CD4-positive, CD25-positive, alpha-beta regulatory T cell (primary cell): Measurements from ENCODE around the gene ADM2. TPM values are rescaled to one million over a fixed set of nuclear protein-coding genes. Genes with fewer than 3 reads are reported as not detected.
A peak's percentile ranks its signal among the peaks of the same experiment; 100 is the strongest.
"Not testable (repeated sequence)": the region's sequence is repeated elsewhere in the genome, so short reads cannot be mapped to it uniquely, and the experiment has no call there.

Experiments
- ATAC-seq, 2 donors: fragments of 150-1000 bp; cut with Tn5 transposase; one replicate each; pipeline ENCODE4 v1.10.0; 2021; ENCODE audit warnings: low read depth in 2 of 2, moderate number of reproducible peaks in 2 of 2, moderate library complexity in 1 of 2
- DNase-seq, 3 donors: peaks; one replicate each; pipeline versions ENCODE4 v3.0.0 to v3.0.0-alpha.2; 2012 to 2022; ENCODE audit warnings: mixed read lengths in 1 of 3
- H3K27ac ChIP-seq: one replicate; pipeline ENCODE4 v1.7.0; 2013; ENCODE audit warnings: mild to moderate bottlenecking, low read length; ENCODE audit not compliant: insufficient read depth, poor library complexity, severe bottlenecking
- H3K27me3 ChIP-seq: one replicate; pipeline ENCODE4 v1.7.0; 2013; ENCODE audit warnings: low read length; ENCODE audit not compliant: control insufficient read depth, insufficient read depth
- H3K36me3 ChIP-seq: one replicate; pipeline ENCODE4 v1.7.0; 2013; ENCODE audit warnings: mild to moderate bottlenecking, low read length, moderate library complexity; ENCODE audit not compliant: control insufficient read depth, insufficient read depth
- H3K4me1 ChIP-seq: 2 replicates; pipeline ENCODE4 v1.7.0; 2013; ENCODE audit warnings: mild to moderate bottlenecking, low read length; ENCODE audit not compliant: insufficient read depth, control insufficient read depth, poor library complexity, severe bottlenecking
- H3K4me3 ChIP-seq: one replicate; pipeline ENCODE4 v1.7.0; 2013; ENCODE audit warnings: low read depth, mild to moderate bottlenecking, low read length, moderate library complexity
- H3K9me3 ChIP-seq, 2 experiments: 1 replicate in 1 of 2; 2 replicates in 1 of 2; pipeline ENCODE4 v1.7.0; 2013; ENCODE audit warnings: low read length in 2 of 2, mild to moderate bottlenecking in 1 of 2, moderate library complexity in 1 of 2; ENCODE audit not compliant: control insufficient read depth in 2 of 2
- H3K27ac Mint-ChIP-seq, 3 donors: one replicate each; pipeline ENCODE4 v1.8.0; 2020 to 2022; ENCODE audit warnings: mild to moderate bottlenecking in 3 of 3, mixed read lengths in 3 of 3, moderate library complexity in 2 of 3
- H3K27me3 Mint-ChIP-seq: one replicate; pipeline ENCODE4 v1.8.0; 2022; ENCODE audit warnings: mild to moderate bottlenecking, mixed read lengths
- H3K36me3 Mint-ChIP-seq: one replicate; pipeline ENCODE4 v1.8.0; 2020; ENCODE audit warnings: mixed read lengths
- H3K4me1 Mint-ChIP-seq, 4 donors: one replicate each; pipeline ENCODE4 v1.8.0; 2020 to 2022; ENCODE audit warnings: mixed read lengths in 4 of 4, mild to moderate bottlenecking in 1 of 4
- H3K4me3 Mint-ChIP-seq, 4 donors: one replicate each; pipeline ENCODE4 v1.8.0; 2020 to 2022; ENCODE audit warnings: mild to moderate bottlenecking in 4 of 4, mixed read lengths in 4 of 4, moderate library complexity in 3 of 4
- H3K9me3 Mint-ChIP-seq, 7 donors: one replicate each; pipeline ENCODE4 v1.8.0; 2020 to 2022; ENCODE audit warnings: mixed read lengths in 7 of 7, mild to moderate bottlenecking in 3 of 7, moderate library complexity in 2 of 7
- polyA plus RNA-seq, 4 donors: library from polyadenylated mRNA; unstranded; fragments of 300-500 nt; fragmentation: Illumina TruSeq; gene quantifications; one replicate each; pipeline ENCODE4 v1.2.3, GENCODE V29; 2021
- total RNA-seq: library from RNA; stranded (reverse); gene quantifications from one replicate; pipeline ENCODE4 v1.2.3, GENCODE V29; 2022

The ADM2 gene
- total RNA-seq (1.9 TPM), polyA plus RNA-seq (under 1 TPM; 0.06 to 0.95 (median 0.28) TPM)

GRCh38 chr22:50481440-50482106, at the start of gene ADM2:
ADM2 (plus strand) TSS chr22:50481543; CDS start chr22:50481848, 305 bp downstream.
- no peaks in the 10 kb centered on the region for H3K9me3 Mint-ChIP-seq

GRCh38 chr22:50432131-50432876, 49.0 kb upstream of the ADM2 start:
- Histone ChIP-seq H3K27ac (no peak overlapping the region), H3K4me3 (no peak overlapping the region), H3K4me1 (no peaks in the 10 kb centered on the region), H3K9me3 (no peaks in the 10 kb centered on the region), H3K27me3 (no peaks in the 10 kb centered on the region), H3K36me3 (peaks cover 59% of the 10 kb centered on the region)
- no peaks in the 10 kb centered on the region for H3K27me3 Mint-ChIP-seq
- peaks cover 0 to 1% (median 0%) of the 10 kb centered on the region in 7 donors for H3K9me3 Mint-ChIP-seq
- no peak overlapping the region for H3K27ac Mint-ChIP-seq
- H3K4me1 Mint-ChIP-seq: no peaks in the 10 kb centered on the region
- ATAC-seq: no peak
- H3K36me3 Mint-ChIP-seq: peaks cover 19% of the 10 kb centered on the region
- no peak for DNase-seq
- no peak overlapping the region for H3K4me3 Mint-ChIP-seq

More at GRCh38 chr22:50481440-50482106, at the start of gene ADM2:
- peak within 1 kb of the TSS in 2 of 3 donors; percentile 52 to 77 for H3K27ac Mint-ChIP-seq
- peaks cover 31% of the 10 kb centered on the region for H3K27me3 Mint-ChIP-seq
- ATAC-seq: peak; percentile 75 to 79
- DNase-seq: peak; percentile 47 to 64 (median 63)
- peaks cover 0 to 13% (median 4%) of the 10 kb centered on the region in 4 donors for H3K4me1 Mint-ChIP-seq
- H3K36me3 ChIP-seq: no peaks in the 10 kb centered on the region
- H3K9me3 ChIP-seq: no peaks in the 10 kb centered on the region
- H3K27me3 ChIP-seq: no peaks in the 10 kb centered on the region
- H3K4me3 ChIP-seq: no peak within 1 kb of the TSS
- no peak within 1 kb of the TSS for H3K27ac ChIP-seq
- peaks cover 19% of the 10 kb centered on the region for H3K4me1 ChIP-seq
- H3K36me3 Mint-ChIP-seq: no peaks in the 10 kb centered on the region
- peak within 1 kb of the TSS; percentile 79 to 86 (median 80) for H3K4me3 Mint-ChIP-seq

GRCh38 chr22:50432877-50433510, 48.3 kb upstream of the ADM2 start:
- H3K9me3 Mint-ChIP-seq, H3K27me3 ChIP-seq, H3K27ac ChIP-seq, H3K27ac Mint-ChIP-seq, H3K4me1 ChIP-seq, H3K27me3 Mint-ChIP-seq, DNase-seq, H3K4me3 Mint-ChIP-seq, H3K4me3 ChIP-seq, ATAC-seq, H3K4me1 Mint-ChIP-seq, H3K9me3 ChIP-seq: not testable (repeated sequence)
- peaks cover 18% of the 10 kb centered on the region for H3K36me3 Mint-ChIP-seq
- peaks cover 65% of the 10 kb centered on the region for H3K36me3 ChIP-seq

GRCh38 chr22:50434849-50435248, 46.5 kb upstream of the ADM2 start:
- DNase-seq: no peak

GRCh38 chr22:50435291-50436014, 45.9 kb upstream of the ADM2 start:
- H3K9me3 ChIP-seq: no peaks in the 10 kb centered on the region

More at GRCh38 chr22:50434849-50435248, 46.5 kb upstream of the ADM2 start:
- H3K36me3 Mint-ChIP-seq: peaks cover 12% of the 10 kb centered on the region
- H3K27me3 Mint-ChIP-seq: no peaks in the 10 kb centered on the region
- H3K4me3 Mint-ChIP-seq: no peak overlapping the region
- peaks cover 61% of the 10 kb centered on the region for H3K36me3 ChIP-seq
- H3K27me3 ChIP-seq: no peaks in the 10 kb centered on the region
- H3K27ac ChIP-seq: no peak overlapping the region
- no peak overlapping the region for H3K4me3 ChIP-seq
- no peaks in the 10 kb centered on the region for H3K9me3 ChIP-seq
- H3K4me1 Mint-ChIP-seq: no peaks in the 10 kb centered on the region
- no peak overlapping the region for H3K27ac Mint-ChIP-seq
- ATAC-seq: no peak
- H3K9me3 Mint-ChIP-seq: peaks cover 0 to 1% (median 0%) of the 10 kb centered on the region in 7 donors
- no peaks in the 10 kb centered on the region for H3K4me1 ChIP-seq

GRCh38 chr22:50436015-50436830, 45.1 kb upstream of the ADM2 start:
- Mint-ChIP-seq H3K36me3 (peaks cover 12% of the 10 kb centered on the region), H3K9me3 (peaks cover 0 to 1% (median 0%) of the 10 kb centered on the region in 7 donors), H3K27me3 (no peaks in the 10 kb centered on the region), H3K27ac (no peak overlapping the region), H3K4me3 (no peak overlapping the region), H3K4me1 (no peaks in the 10 kb centered on the region)
- H3K4me1 ChIP-seq: no peaks in the 10 kb centered on the region
- DNase-seq (no peak), ATAC-seq (no peak)
- H3K9me3 ChIP-seq: no peaks in the 10 kb centered on the region
- no peak overlapping the region for H3K4me3 ChIP-seq
- H3K36me3 ChIP-seq: peaks cover 57% of the 10 kb centered on the region
- no peak overlapping the region for H3K27ac ChIP-seq
- H3K27me3 ChIP-seq: no peaks in the 10 kb centered on the region

More at GRCh38 chr22:50435291-50436014, 45.9 kb upstream of the ADM2 start:
- Histone ChIP-seq H3K4me3 (no peak overlapping the region), H3K27ac (no peak overlapping the region), H3K27me3 (no peaks in the 10 kb centered on the region), H3K36me3 (peaks cover 60% of the 10 kb centered on the region), H3K4me1 (no peaks in the 10 kb centered on the region)
- no peak for ATAC-seq
- peaks cover 0 to 1% (median 0%) of the 10 kb centered on the region in 7 donors for H3K9me3 Mint-ChIP-seq
- H3K27me3 Mint-ChIP-seq: no peaks in the 10 kb centered on the region
- H3K4me3 Mint-ChIP-seq: no peak overlapping the region
- peaks cover 12% of the 10 kb centered on the region for H3K36me3 Mint-ChIP-seq
- no peak for DNase-seq
- H3K27ac Mint-ChIP-seq: no peak overlapping the region
- no peaks in the 10 kb centered on the region for H3K4me1 Mint-ChIP-seq
